Prostate gland (tissue), 2 donors: ENCODE measurements around the gene LIPC.

Experiments used
- POLR2A ChIP-seq: fragments of 450-650 bp; IDR thresholded peaks from one replicate; pipeline ENCODE4 v1.6.1; 2016; ENCODE audit warnings: antibody characterized with exemption, mild to moderate bottlenecking
- POLR2AphosphoS5 ChIP-seq: sonication (generic); formaldehyde crosslinking; IDR thresholded peaks from one replicate; pipeline ENCODE4 v1.6.1; 2017; ENCODE audit warnings: antibody characterized with exemption
- TF ChIP-seq, protein P1 (sequence below), 4 experiments: fragments of 200-600 bp in 2 of 4; fragments of 450-650 bp in 2 of 4; sonication (generic) in 2 of 4; IDR thresholded peaks; 1 replicate in 3 of 4; 2 replicates in 1 of 4; pipeline ENCODE4 v1.5.1; 2016 to 2019; ENCODE audit warnings: antibody characterized with exemption in 4 of 4, mild to moderate bottlenecking in 2 of 4, moderate library complexity in 2 of 4

DNA sequence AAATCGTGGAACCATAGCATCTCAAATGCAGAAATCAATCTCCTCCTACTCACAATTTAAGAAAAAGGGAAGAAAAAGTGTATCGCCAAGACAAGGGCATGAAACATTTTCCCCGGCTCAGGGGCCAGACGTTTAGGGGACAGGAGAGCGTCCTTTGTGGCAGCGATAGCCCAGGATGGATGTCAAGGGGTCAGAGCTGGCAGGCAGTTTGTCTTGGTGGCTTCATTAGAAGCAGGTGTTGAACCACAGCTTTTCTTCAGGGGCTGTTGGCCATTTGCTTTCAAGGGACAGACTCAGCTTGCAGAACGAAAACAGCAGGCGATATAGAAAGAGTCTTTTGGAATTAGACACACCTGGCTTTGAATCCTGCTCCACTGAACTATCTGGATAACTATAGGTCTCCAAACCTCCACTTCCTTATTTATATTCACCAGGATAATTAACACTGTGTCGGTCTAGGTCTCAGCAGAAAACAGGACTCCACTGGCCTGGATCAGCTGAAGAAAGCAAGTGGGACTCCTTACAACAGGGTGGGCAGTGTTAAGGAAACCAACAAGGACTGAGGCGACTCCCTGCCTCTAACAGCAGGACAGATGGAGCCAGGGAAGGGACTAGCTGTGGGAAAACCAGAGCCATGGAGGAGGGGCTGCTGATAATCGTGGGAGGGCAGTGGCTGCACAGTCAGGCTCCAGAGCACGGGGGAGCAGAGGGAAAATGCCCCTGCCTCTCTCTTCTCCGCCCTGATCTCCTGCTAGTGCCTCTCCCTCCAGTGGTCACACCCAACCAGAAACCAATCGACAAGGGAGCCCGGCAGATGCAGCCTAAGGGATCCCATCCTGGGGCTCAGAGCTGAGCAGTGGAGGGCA is 123.6 kb downstream of the LIPC start:
- TF ChIP-seq, protein P1, sequence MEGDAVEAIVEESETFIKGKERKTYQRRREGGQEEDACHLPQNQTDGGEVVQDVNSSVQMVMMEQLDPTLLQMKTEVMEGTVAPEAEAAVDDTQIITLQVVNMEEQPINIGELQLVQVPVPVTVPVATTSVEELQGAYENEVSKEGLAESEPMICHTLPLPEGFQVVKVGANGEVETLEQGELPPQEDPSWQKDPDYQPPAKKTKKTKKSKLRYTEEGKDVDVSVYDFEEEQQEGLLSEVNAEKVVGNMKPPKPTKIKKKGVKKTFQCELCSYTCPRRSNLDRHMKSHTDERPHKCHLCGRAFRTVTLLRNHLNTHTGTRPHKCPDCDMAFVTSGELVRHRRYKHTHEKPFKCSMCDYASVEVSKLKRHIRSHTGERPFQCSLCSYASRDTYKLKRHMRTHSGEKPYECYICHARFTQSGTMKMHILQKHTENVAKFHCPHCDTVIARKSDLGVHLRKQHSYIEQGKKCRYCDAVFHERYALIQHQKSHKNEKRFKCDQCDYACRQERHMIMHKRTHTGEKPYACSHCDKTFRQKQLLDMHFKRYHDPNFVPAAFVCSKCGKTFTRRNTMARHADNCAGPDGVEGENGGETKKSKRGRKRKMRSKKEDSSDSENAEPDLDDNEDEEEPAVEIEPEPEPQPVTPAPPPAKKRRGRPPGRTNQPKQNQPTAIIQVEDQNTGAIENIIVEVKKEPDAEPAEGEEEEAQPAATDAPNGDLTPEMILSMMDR (IDR thresholded peaks at IDR 0.05) = no peak
- TF ChIP-seq POLR2A (no peak), POLR2AphosphoS5 (no peak)
